H1 (cell line): Measurements from ENCODE around the gene PDK3. TPM values are rescaled to one million over a fixed set of nuclear protein-coding genes. Genes with fewer than 3 reads are reported as not detected.

Experiments used
- CTCF ChIA-PET: fragments of 300-600 bp; sonication (Branson Sonifier 250); formaldehyde crosslinking; loops from one replicate; lab custom pipeline; 2021; ENCODE audit not compliant: partially characterized antibody; lab: Charles Lee
- POLR2A ChIA-PET: fragments of 300-600 bp; sonication (Branson Sonifier 250); formaldehyde crosslinking; loops from one replicate; lab custom pipeline; 2021; ENCODE audit warnings: inconsistent platforms; ENCODE audit not compliant: partially characterized antibody; lab: Charles Lee
- DNase-seq, 2 experiments: peaks; one replicate each; pipeline versions ENCODE4 v3.0.0 to v3.0.0-alpha.2; 2010 to 2022; ENCODE audit warnings: low spot score in 2 of 2, low read depth in 1 of 2, mixed read lengths in 1 of 2
- FAIRE-seq: peaks from 2 replicates; lab custom pipeline; 2011; peaks lifted over from hg19 to GRCh38; lab: Jason Lieb, UNC
- H2AFZ ChIP-seq: 2 replicates; pipeline ENCODE4 v1.8.1; 2012; ENCODE audit warnings: low read length, inconsistent platforms
- H2AK5ac ChIP-seq: 2 replicates; pipeline ENCODE4 v1.6.1; 2013; ENCODE audit warnings: low read depth, low read length
- H2BK120ac ChIP-seq: replicated peaks from 2 replicates; pipeline ENCODE3; 2013; ENCODE audit warnings: low read depth, low read length, inconsistent platforms
- H2BK12ac ChIP-seq: 2 replicates; pipeline ENCODE4 v1.6.1; 2013; ENCODE audit warnings: low read depth, low read length
- H2BK15ac ChIP-seq: 2 replicates; pipeline ENCODE4 v1.6.1; 2013; ENCODE audit warnings: low read length
- H2BK20ac ChIP-seq: 2 replicates; pipeline ENCODE4 v1.6.1; 2013; ENCODE audit warnings: low read length
- H2BK5ac ChIP-seq: 2 replicates; pipeline ENCODE4 v1.6.1; 2013; ENCODE audit warnings: low read depth, low read length
- H3K14ac ChIP-seq: 2 replicates; pipeline ENCODE4 v1.6.1; 2013; ENCODE audit warnings: inconsistent platforms; ENCODE audit not compliant: insufficient read length
- H3K18ac ChIP-seq: 2 replicates; pipeline ENCODE4 v1.6.1; 2013; ENCODE audit warnings: low read length; ENCODE audit errors: extremely low read depth
- H3K23ac ChIP-seq: 2 replicates; pipeline ENCODE4 v1.6.1; 2013; ENCODE audit warnings: inconsistent platforms; ENCODE audit not compliant: insufficient read length
- H3K23me2 ChIP-seq: 2 replicates; pipeline ENCODE4 v1.6.1; 2013; ENCODE audit warnings: low read depth, low read length
- H3K27ac ChIP-seq: 2 replicates; pipeline ENCODE4 v1.6.1; 2011; ENCODE audit warnings: low read depth, low read length, inconsistent platforms
- H3K27me3 ChIP-seq, 4 experiments: replicated peaks in 1 of 4; 1 replicate in 1 of 4; 2 replicates in 3 of 4; pipeline versions ENCODE4 v1.6.1 to v1.8.1; 2011 to 2013; ENCODE audit warnings: low read length in 3 of 4, mild to moderate bottlenecking in 3 of 4, inconsistent platforms in 2 of 4, mixed read lengths in 2 of 4, moderate library complexity in 1 of 4; ENCODE audit not compliant: control insufficient read depth in 3 of 4, insufficient read depth in 3 of 4; ENCODE audit errors: extremely low read depth in 1 of 4
- H3K36me3 ChIP-seq, 4 experiments: 2 replicates each; pipeline versions ENCODE4 v1.6.1 to v1.8.1; 2011 to 2013; ENCODE audit warnings: mild to moderate bottlenecking in 4 of 4, low read length in 3 of 4, moderate library complexity in 2 of 4, control low read depth in 1 of 4, inconsistent platforms in 1 of 4; ENCODE audit not compliant: insufficient read depth in 4 of 4, control insufficient read depth in 2 of 4
- H3K4ac ChIP-seq: replicated peaks from 2 replicates; pipeline ENCODE3; 2013; ENCODE audit warnings: low read length, low read depth, mixed read lengths, inconsistent platforms; ENCODE audit not compliant: insufficient read length
- H3K4me1 ChIP-seq, 4 experiments: replicated peaks in 1 of 4; 1 replicate in 1 of 4; 2 replicates in 3 of 4; pipeline versions ENCODE4 v1.6.1 to v1.8.1; 2011 to 2013; ENCODE audit warnings: low read length in 3 of 4, inconsistent platforms in 2 of 4, mixed read lengths in 1 of 4; ENCODE audit not compliant: insufficient read depth in 4 of 4, control insufficient read depth in 3 of 4
- H3K4me2 ChIP-seq, 2 experiments: 2 replicates each; pipeline versions ENCODE4 v1.6.1 to v1.8.1; 2011 to 2013; ENCODE audit warnings: low read depth in 2 of 2, low read length in 2 of 2, control low read depth in 1 of 2, inconsistent platforms in 1 of 2, mild to moderate bottlenecking in 1 of 2; ENCODE audit not compliant: insufficient read depth in 1 of 2
- H3K4me3 ChIP-seq, 4 experiments: fragments of 200-600, 300-600 bp in 1 of 4; sonication (generic), shearing (Covaris generic), sonication (Bioruptor Twin) in 1 of 4; 2 replicates each; pipeline versions ENCODE4 v1.5.1 to v1.8.1; 2011 to 2016; ENCODE audit warnings: low read length in 4 of 4, low read depth in 3 of 4, control low read depth in 2 of 4, inconsistent platforms in 2 of 4, mild to moderate bottlenecking in 2 of 4, mixed read lengths in 1 of 4, moderate library complexity in 1 of 4; ENCODE audit not compliant: insufficient read depth in 2 of 4; ENCODE audit errors: extremely low read depth in 1 of 4
- H3K56ac ChIP-seq: replicated peaks from 2 replicates; pipeline ENCODE3; 2013; ENCODE audit warnings: low read depth, mild to moderate bottlenecking, mixed read lengths, low read length, inconsistent platforms; ENCODE audit not compliant: insufficient read length
- H3K79me1 ChIP-seq: 2 replicates; pipeline ENCODE4 v1.6.1; 2013; ENCODE audit warnings: low read depth, low read length, control low read depth
- H3K79me2 ChIP-seq, 2 experiments: 2 replicates each; pipeline versions ENCODE4 v1.6.1 to v1.8.1; 2012 to 2013; ENCODE audit warnings: low read length in 2 of 2, mild to moderate bottlenecking in 2 of 2, inconsistent platforms in 1 of 2; ENCODE audit not compliant: insufficient read depth in 2 of 2, control insufficient read depth in 1 of 2
- H3K9ac ChIP-seq, 4 experiments: replicated peaks in 1 of 4; 1 replicate in 1 of 4; 2 replicates in 3 of 4; pipeline versions ENCODE4 v1.6.1 to v1.8.1; 2011 to 2013; ENCODE audit warnings: low read depth in 3 of 4, low read length in 3 of 4, control low read depth in 2 of 4, mild to moderate bottlenecking in 2 of 4, moderate library complexity in 2 of 4, inconsistent platforms in 1 of 4; ENCODE audit errors: extremely low read depth in 1 of 4
- H3K9me3 ChIP-seq, 2 experiments: 2 replicates each; pipeline versions ENCODE4 v1.6.1 to v1.8.1; 2012 to 2013; ENCODE audit warnings: mild to moderate bottlenecking in 2 of 2, moderate library complexity in 2 of 2, control low read depth in 1 of 2, inconsistent platforms in 1 of 2, low read depth in 1 of 2, low read length in 1 of 2, mixed read lengths in 1 of 2; ENCODE audit not compliant: insufficient read depth in 2 of 2
- H4K20me1 ChIP-seq, 2 experiments: replicated peaks in 1 of 2; 2 replicates each; pipeline versions ENCODE3 to v1.8.1; 2011 to 2013; ENCODE audit warnings: inconsistent platforms in 2 of 2, low read length in 2 of 2, mild to moderate bottlenecking in 1 of 2; ENCODE audit not compliant: insufficient read depth in 2 of 2, control insufficient read depth in 1 of 2
- H4K5ac ChIP-seq: 2 replicates; pipeline ENCODE4 v1.6.1; 2013; ENCODE audit warnings: low read length, low read depth, mixed read lengths, inconsistent platforms; ENCODE audit not compliant: insufficient read length
- H4K8ac ChIP-seq: 2 replicates; pipeline ENCODE4 v1.8.0; 2013; ENCODE audit warnings: mild to moderate bottlenecking, moderate library complexity, low read length, inconsistent platforms; ENCODE audit not compliant: insufficient read depth; ENCODE audit errors: extremely low read depth
- H4K91ac ChIP-seq: replicated peaks from 2 replicates; pipeline ENCODE3; 2013; ENCODE audit warnings: low read length, mixed read lengths, inconsistent platforms; ENCODE audit not compliant: insufficient read length
- ASH2L ChIP-seq: fragments of 200-600, 300-600 bp; sonication (generic); IDR thresholded peaks from one replicate; pipeline ENCODE4 v1.7.1; 2017; ENCODE audit warnings: low read length
- CBX5 ChIP-seq: fragments of 300-800, 300-1000 bp; sonication (generic); IDR thresholded peaks from 2 replicates; pipeline ENCODE4 v1.7.1; 2016; ENCODE audit warnings: antibody characterized with exemption, low read length, low read depth
- CREB1 ChIP-seq: IDR thresholded peaks from 2 replicates; pipeline ENCODE4 v1.6.1; 2012; ENCODE audit warnings: inconsistent platforms
- CTCF ChIP-seq, 3 experiments: IDR thresholded peaks; 1 replicate in 2 of 3; 2 replicates in 1 of 3; pipeline versions ENCODE4 v1.5.1 to v1.6.1; 2011; ENCODE audit warnings: low read length in 3 of 3, mild to moderate bottlenecking in 3 of 3, inconsistent platforms in 2 of 3, low read depth in 1 of 3, moderate library complexity in 1 of 3; ENCODE audit not compliant: insufficient read depth in 1 of 3; ENCODE audit errors: control extremely low read depth in 1 of 3
- GABPA ChIP-seq: IDR thresholded peaks from 2 replicates; pipeline ENCODE4 v1.6.1; 2011; ENCODE audit warnings: mild to moderate bottlenecking, low read length, moderate library complexity, borderline replicate concordance; ENCODE audit not compliant: insufficient read depth
- HDAC6 ChIP-seq: IDR thresholded peaks from one replicate; pipeline ENCODE4 v1.7.1; 2012; ENCODE audit warnings: low read depth, mild to moderate bottlenecking, inconsistent platforms, low read length, moderate library complexity
- JUN ChIP-seq: IDR thresholded peaks from 2 replicates; pipeline ENCODE4 v1.6.1; 2011; ENCODE audit warnings: low read depth, mild to moderate bottlenecking, improper control_type of control experiment, low read length
- MAX ChIP-seq: IDR thresholded peaks from 2 replicates; pipeline ENCODE4 v1.6.1; 2012; ENCODE audit warnings: inconsistent platforms
- POU5F1 ChIP-seq: IDR thresholded peaks from 2 replicates; pipeline ENCODE4 v1.6.1; 2011; ENCODE audit warnings: low read depth, mild to moderate bottlenecking, low read length, moderate library complexity
- RNF2 ChIP-seq: fragments of 200-900, 300-1000 bp; sonication (generic); IDR thresholded peaks from 2 replicates; pipeline ENCODE4 v1.7.1; 2016; ENCODE audit warnings: borderline replicate concordance, low read depth, mild to moderate bottlenecking, antibody characterized with exemption, low read length; ENCODE audit not compliant: poor library complexity, severe bottlenecking; ENCODE audit errors: missing control alignments
- SP1 ChIP-seq: IDR thresholded peaks from 2 replicates; pipeline ENCODE4 v1.6.1; 2011; ENCODE audit warnings: low read depth, low read length
- TAF7 ChIP-seq: optimal IDR thresholded peaks from 2 replicates; pipeline ENCODE3; 2011; ENCODE audit warnings: low read depth, mild to moderate bottlenecking, inconsistent platforms, low read length, moderate library complexity, borderline replicate concordance
- WGBS, 2 experiments: shearing (Covaris generic) in 1 of 2; methylation state at CpG; one replicate each; pipeline versions ENCODE4 v1.1.6 to v1.1.7; 2013 to 2015; ENCODE audit warnings: low lambda C conversion rate in 2 of 2, mixed read lengths in 2 of 2, inconsistent platforms in 1 of 2, low coverage in 1 of 2, missing lambda C conversion rate in 1 of 2; ENCODE audit not compliant: insufficient replicate concordance in 2 of 2, insufficient coverage in 1 of 2, insufficient read length in 1 of 2; ENCODE audit errors: extremely low coverage in 1 of 2, missing lambda C conversion rate in 1 of 2; 5-methylcytosine and 5-hydroxymethylcytosine counted together
- polyA plus RNA-seq, 7 experiments: library from polyadenylated mRNA; depleted of rRNA in 3 of 7; stranded (reverse) in 5 of 7; unstranded in 2 of 7; fragments of >200 nt in 5 of 7; fragments of 200-250 nt in 2 of 7; gene quantifications; 1 replicate in 5 of 7; 2 replicates in 1 of 7; 4 replicates in 1 of 7; pipeline versions ENCODE4 v1.2.1 to v1.2.3, GENCODE V29; 2011 to 2013; ENCODE audit warnings: missing spikeins in 2 of 7, mixed read lengths in 2 of 7
- total RNA-seq: library from RNA; stranded (reverse); fragmentation: NEBNext Ultra II Directional; extraction: Animal tissue kit (Norgen Biotek cat#: 25700); gene quantifications from 2 replicates; pipeline ENCODE4 v1.2.1, GENCODE V29; 2021

PDK3 gene
- total and polyA plus RNA-seq, 2 of the 8 experiments (the other 6 are each of a cell fraction or from before 2014, with no cell fraction given), result 22.5 to 25.5 TPM

- Histone ChIP-seq H3K23ac (no peak overlapping the region), H3K27ac (no peak overlapping the region), H4K20me1 (no peaks in the 10 kb centered on the region), H4K91ac (no peak overlapping the region), H3K4me1 (peaks cover 0 to 3% (median 0%) of the 10 kb centered on the region in 4 experiments; a peak in 1 of 7 replicates), H2BK120ac (no peak overlapping the region), H2BK5ac (no peak overlapping the region), H3K18ac (no peak overlapping the region), H4K5ac (no peak overlapping the region), H2BK12ac (no peak overlapping the region), H3K79me2 (no peaks in the 10 kb centered on the region), H2BK20ac (no peak overlapping the region), H2BK15ac (no peak overlapping the region), H2AK5ac (no peak overlapping the region), H3K9me3 (no peaks in the 10 kb centered on the region), H3K14ac (no peak overlapping the region), H3K56ac (no peak overlapping the region), H3K23me2 (no peaks in the 10 kb centered on the region), H3K27me3 (no peaks in the 10 kb centered on the region; a peak in 1 of 7 replicates), H3K4me2 (no peak overlapping the region), H3K4me3 (no peak overlapping the region), H3K36me3 (no peaks in the 10 kb centered on the region), H3K4ac (no peak overlapping the region), H2AFZ (no peak overlapping the region), H3K79me1 (no peaks in the 10 kb centered on the region), H3K9ac (no peak overlapping the region), H4K8ac (no peak overlapping the region)
- POLR2A ChIA-PET, result no interaction called here
- FAIRE-seq, result no peak
- 92% methylated on average over 4 of the region's 4 CpGs; no CpG with 5 or more reads in 1 of the 2 experiments for WGBS, 2 experiments
- DNase-seq, result no peak
- CTCF ChIA-PET, result no interaction called here
- TF ChIP-seq RNF2, result no peak
- no peak for TF ChIP-seq GABPA
- no peak for TF ChIP-seq CTCF (IDR thresholded peaks at IDR 0.05; ENCODE audit: control extremely low read depth in 1 of 3, insufficient read depth in 1 of 3, low read depth in 1 of 3, low read length in 3 of 3)
- TF ChIP-seq CBX5, result no peak
- no peak for TF ChIP-seq MAX
- TF ChIP-seq TAF7, result no peak
- no peak for TF ChIP-seq CREB1
- no peak for TF ChIP-seq ASH2L
- TF ChIP-seq JUN, result no peak
- no peak for TF ChIP-seq POU5F1
- no peak for TF ChIP-seq SP1
- TF ChIP-seq HDAC6, result no peak
Observed at GRCh38 chrX:24428516-24428915, 36.6 kb upstream of the PDK3 start.
